Ectodermal cell (in vitro differentiated cells): ENCODE results near the gene SPON1.

Experiments used
- H3K27ac ChIP-seq: 2 replicates; pipeline ENCODE4 v1.7.0; 2013; ENCODE audit warnings: mild to moderate bottlenecking, low read depth, low read length; ENCODE audit not compliant: insufficient read depth, poor library complexity, severe bottlenecking
- H3K27me3 ChIP-seq: 2 replicates; pipeline ENCODE4 v1.7.0; 2013; ENCODE audit warnings: mild to moderate bottlenecking, low read length; ENCODE audit not compliant: insufficient read depth, control insufficient read depth, poor library complexity, severe bottlenecking
- H3K36me3 ChIP-seq: one replicate; pipeline ENCODE4 v1.7.0; 2013; ENCODE audit warnings: low read length; ENCODE audit not compliant: control insufficient read depth, insufficient read depth
- H3K4me1 ChIP-seq: one replicate; pipeline ENCODE4 v1.7.0; 2013; ENCODE audit warnings: low read length; ENCODE audit not compliant: control insufficient read depth, insufficient read depth
- H3K4me3 ChIP-seq: 2 replicates; pipeline ENCODE4 v1.7.0; 2013; ENCODE audit warnings: low read depth, low read length, control low read depth; ENCODE audit not compliant: insufficient read depth
- H3K9me3 ChIP-seq: 2 replicates; pipeline ENCODE4 v1.7.0; 2013; ENCODE audit warnings: mild to moderate bottlenecking, low read length, moderate library complexity; ENCODE audit not compliant: control insufficient read depth
- WGBS, 2 experiments: methylation state at CpG; one replicate each; pipeline ENCODE4 v1.1.7; 2013; ENCODE audit warnings: missing lambda C conversion rate in 2 of 2; 5-methylcytosine and 5-hydroxymethylcytosine counted together

Gene SPON1

GRCh38 chr11:14228356-14228755, 265.8 kb downstream of the SPON1 start:
- Histone ChIP-seq H3K36me3 (no peaks in the 10 kb centered on the region), H3K4me1 (peaks cover 6% of the 10 kb centered on the region), H3K27me3 (no peaks in the 10 kb centered on the region), H3K27ac (no peak overlapping the region), H3K9me3 (no peaks in the 10 kb centered on the region), H3K4me3 (no peak overlapping the region)
- 90 to 91% methylated on average over 2 of the region's 2 CpGs for WGBS, 2 experiments

GRCh38 chr11:14229472-14229871, 266.9 kb downstream of the SPON1 start:
- Histone ChIP-seq H3K9me3 (no peaks in the 10 kb centered on the region), H3K27me3 (no peaks in the 10 kb centered on the region), H3K4me1 (no peaks in the 10 kb centered on the region), H3K36me3 (no peaks in the 10 kb centered on the region), H3K4me3 (no peak overlapping the region), H3K27ac (no peak overlapping the region)
- WGBS, 2 experiments: 43 to 47% methylated on average over 11 of the region's 11 CpGs

GRCh38 chr11:14230407-14230806, 267.9 kb downstream of the SPON1 start:
- Histone ChIP-seq H3K27ac (no peak overlapping the region), H3K4me3 (no peak overlapping the region), H3K4me1 (no peaks in the 10 kb centered on the region), H3K36me3 (no peaks in the 10 kb centered on the region), H3K27me3 (no peaks in the 10 kb centered on the region), H3K9me3 (no peaks in the 10 kb centered on the region)
- WGBS, 2 experiments: 77 to 79% methylated on average over 6 of the region's 6 CpGs

- no peaks in the 10 kb centered on the region for H3K4me1 ChIP-seq
- H3K27ac ChIP-seq: no peak overlapping the region
- 58 to 59% methylated on average over 6 of the region's 6 CpGs for WGBS, 2 experiments
- H3K4me3 ChIP-seq: no peak overlapping the region
- no peaks in the 10 kb centered on the region for H3K9me3 ChIP-seq
- no peaks in the 10 kb centered on the region for H3K27me3 ChIP-seq
- no peaks in the 10 kb centered on the region for H3K36me3 ChIP-seq
Observed at GRCh38 chr11:14232652-14233051, 270.1 kb downstream of the SPON1 start.

GRCh38 chr11:14234446-14234845, 271.9 kb downstream of the SPON1 start:
- H3K4me3 ChIP-seq: no peak overlapping the region
- H3K36me3 ChIP-seq: no peaks in the 10 kb centered on the region
- no peaks in the 10 kb centered on the region for H3K4me1 ChIP-seq
- 97 to 98% methylated on average over 6 of the region's 6 CpGs for WGBS, 2 experiments
- H3K27ac ChIP-seq: no peak overlapping the region
- no peaks in the 10 kb centered on the region for H3K27me3 ChIP-seq
- no peaks in the 10 kb centered on the region for H3K9me3 ChIP-seq

- H3K4me3 ChIP-seq: no peak overlapping the region
- no peaks in the 10 kb centered on the region for H3K4me1 ChIP-seq
- H3K36me3 ChIP-seq: no peaks in the 10 kb centered on the region
- H3K27me3 ChIP-seq: no peaks in the 10 kb centered on the region
- H3K9me3 ChIP-seq: no peaks in the 10 kb centered on the region
- 94 to 97% methylated on average over 1 of the region's 1 CpG for WGBS, 2 experiments
- no peak overlapping the region for H3K27ac ChIP-seq
Observed at GRCh38 chr11:14235701-14236100, 273.2 kb downstream of the SPON1 start.

GRCh38 chr11:14237444-14237961, 275.0 kb downstream of the SPON1 start:
- H3K27ac ChIP-seq: no peak overlapping the region
- WGBS, 2 experiments: 91 to 93% methylated on average over 9 of the region's 9 CpGs

GRCh38 chr11:14240221-14240620, 277.7 kb downstream of the SPON1 start:
- Histone ChIP-seq H3K9me3 (no peaks in the 10 kb centered on the region), H3K27me3 (no peaks in the 10 kb centered on the region), H3K36me3 (no peaks in the 10 kb centered on the region), H3K4me1 (no peaks in the 10 kb centered on the region), H3K4me3 (no peak overlapping the region), H3K27ac (no peak overlapping the region)

More at GRCh38 chr11:14237444-14237961, 275.0 kb downstream of the SPON1 start:
- no peaks in the 10 kb centered on the region for H3K36me3 ChIP-seq
- no peaks in the 10 kb centered on the region for H3K4me1 ChIP-seq
- H3K4me3 ChIP-seq: no peak overlapping the region
- H3K27me3 ChIP-seq: no peaks in the 10 kb centered on the region
- H3K9me3 ChIP-seq: no peaks in the 10 kb centered on the region

- H3K4me1 ChIP-seq: no peaks in the 10 kb centered on the region
- no peak overlapping the region for H3K4me3 ChIP-seq
- no peaks in the 10 kb centered on the region for H3K9me3 ChIP-seq
- no peaks in the 10 kb centered on the region for H3K27me3 ChIP-seq
- H3K36me3 ChIP-seq: no peaks in the 10 kb centered on the region
- WGBS, 2 experiments: 98% methylated on average over 3 to 4 of the region's 4 CpGs
- H3K27ac ChIP-seq: no peak overlapping the region
Observed at GRCh38 chr11:14240951-14241350, 278.4 kb downstream of the SPON1 start.

GRCh38 chr11:14242187-14242586, 279.7 kb downstream of the SPON1 start:
- no peaks in the 10 kb centered on the region for H3K9me3 ChIP-seq
- H3K4me3 ChIP-seq: no peak overlapping the region
- H3K27me3 ChIP-seq: no peaks in the 10 kb centered on the region
- WGBS, 2 experiments: 69% methylated on average over 4 of the region's 4 CpGs
- H3K27ac ChIP-seq: no peak overlapping the region
- no peaks in the 10 kb centered on the region for H3K4me1 ChIP-seq
- H3K36me3 ChIP-seq: no peaks in the 10 kb centered on the region

GRCh38 chr11:14242733-14243132, 280.2 kb downstream of the SPON1 start:
- no peaks in the 10 kb centered on the region for H3K27me3 ChIP-seq
- WGBS, 2 experiments: 92 to 95% methylated on average over 4 of the region's 4 CpGs
- no peaks in the 10 kb centered on the region for H3K36me3 ChIP-seq
- no peak overlapping the region for H3K27ac ChIP-seq
- H3K4me3 ChIP-seq: no peak overlapping the region
- H3K9me3 ChIP-seq: no peaks in the 10 kb centered on the region
- no peaks in the 10 kb centered on the region for H3K4me1 ChIP-seq
